Lung microvascular endothelial cell (primary cell): ENCODE data around the gene GIT1. TPM values are rescaled to one million over a fixed set of nuclear protein-coding genes. Genes with fewer than 3 reads are reported as not detected.
A peak's percentile ranks its signal among the peaks of the same experiment; 100 is the strongest.

Experiments used
- DNase-seq, 2 donors: peaks; one replicate each; pipeline versions ENCODE4 v3.0.0 to v3.0.0-alpha.2; 2010; ENCODE audit warnings: low read depth in 2 of 2
- total RNA-seq: library from RNA; depleted of rRNA; stranded (reverse); fragments of >200 nt; gene quantifications from 2 replicates; pipeline ENCODE4 v1.2.1, GENCODE V29; 2014

GIT1 gene
- total RNA-seq = 25.1 and 35.7 TPM in 2 replicates

- DNase-seq = peak; percentile 87 to 92
Measured at GRCh38 chr17:29589524-29590410, at the start of gene GIT1. GIT1 (minus strand) TSS chr17:29589648; CDS start chr17:29589378, 270 bp downstream.

GRCh38 chr17:29633886-29634285 lies 44.4 kb upstream of the GIT1 start:
- DNase-seq = no peak

GRCh38 chr17:29630630-29631193 lies 41.3 kb upstream of the GIT1 start:
- no peak for DNase-seq

- no peak for DNase-seq
Measured at GRCh38 chr17:29629839-29630238, 40.4 kb upstream of the GIT1 start.

- no peak for DNase-seq
Measured at GRCh38 chr17:29628644-29629043, 39.2 kb upstream of the GIT1 start.

- DNase-seq = no peak
Measured at GRCh38 chr17:29627951-29628350, 38.5 kb upstream of the GIT1 start.

GRCh38 chr17:29625037-29625750 lies 35.7 kb upstream of the GIT1 start:
- DNase-seq = peak in 1 of 2 donors; percentile 46

- DNase-seq = no peak
Measured at GRCh38 chr17:29624586-29624985, 35.1 kb upstream of the GIT1 start.

- no peak for DNase-seq
Measured at GRCh38 chr17:29623283-29623647, 33.8 kb upstream of the GIT1 start.

- peak; percentile 39 to 55 for DNase-seq
Measured at GRCh38 chr17:29622337-29623282, 33.2 kb upstream of the GIT1 start, which contains the start of gene CORO6. CORO6 (minus strand) TSS chr17:29622912; CDS start chr17:29621421, 1,491 bp downstream.

- DNase-seq = no peak
Measured at GRCh38 chr17:29621751-29622194, 32.3 kb upstream of the GIT1 start.

GRCh38 chr17:29620779-29621500 lies 31.5 kb upstream of the GIT1 start:
- DNase-seq = no peak

GRCh38 chr17:29620271-29620670 lies 30.8 kb upstream of the GIT1 start:
- no peak for DNase-seq

- DNase-seq = peak; percentile 41 to 53
Measured at GRCh38 chr17:29619251-29619650, 29.8 kb upstream of the GIT1 start.

- no peak for DNase-seq
Measured at GRCh38 chr17:29618272-29619065, 29.0 kb upstream of the GIT1 start.

- peak; percentile 61 to 72 for DNase-seq
Measured at GRCh38 chr17:29617481-29618271, 28.2 kb upstream of the GIT1 start.

- peak; percentile 86 to 93 for DNase-seq
Measured at GRCh38 chr17:29617125-29617480, 27.7 kb upstream of the GIT1 start.

- no peak for DNase-seq
Measured at GRCh38 chr17:29616300-29617048, 27.0 kb upstream of the GIT1 start.
